GM19324 (cell line): ENCODE results near the gene ADCY2.

Source experiments
- ATAC-seq: cut with Tn5 transposase; IDR thresholded peaks from one replicate; pipeline ENCODE4 v1.9.1; 2021; ENCODE audit warnings: mild to moderate bottlenecking, moderate library complexity; ENCODE audit not compliant: unreplicated experiment, low FRiP score

The ADCY2 gene

DNA sequence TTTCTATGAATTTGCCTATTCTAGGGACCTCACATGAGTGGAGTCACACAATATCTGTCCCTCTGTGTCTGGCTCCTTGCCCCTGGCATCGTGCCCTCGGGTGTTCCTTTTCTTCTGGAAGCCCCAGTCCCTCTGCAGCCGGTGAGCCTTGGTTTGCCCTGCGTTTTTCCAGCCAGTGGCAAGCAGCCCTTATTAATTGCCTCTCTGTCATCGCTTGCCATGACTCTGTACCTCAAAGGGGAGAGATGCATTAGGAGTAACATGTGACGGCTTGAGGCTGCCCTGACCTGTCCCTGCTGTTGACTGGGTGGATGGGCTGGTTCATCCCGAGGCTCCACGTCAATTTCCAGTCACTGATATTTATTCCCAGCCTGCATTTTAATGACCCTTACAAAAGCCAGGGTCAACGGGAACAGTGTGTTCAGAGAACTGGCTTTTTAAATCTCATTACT is 367.7 kb downstream of the ADCY2 start:
- no peak for ATAC-seq

DNA sequence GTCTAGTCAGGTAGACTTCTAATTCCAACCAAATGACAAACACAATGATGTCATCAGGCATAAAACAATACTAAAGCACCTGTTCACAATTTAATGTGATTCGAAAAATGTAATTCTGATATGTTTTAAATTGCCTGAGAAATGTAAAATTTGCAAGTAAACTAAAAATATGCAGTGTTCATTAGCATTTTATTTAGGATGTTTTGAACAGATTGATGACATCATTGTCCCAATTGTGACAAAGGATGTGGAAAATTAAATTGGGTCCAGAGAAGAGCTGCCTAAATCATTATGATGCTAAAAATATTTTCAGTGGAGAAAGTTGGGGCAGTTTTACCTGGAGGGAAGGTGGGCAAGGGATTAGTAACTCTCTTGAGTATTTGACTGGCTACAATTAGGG is 368.5 kb downstream of the ADCY2 start:
- ATAC-seq = no peak

DNA sequence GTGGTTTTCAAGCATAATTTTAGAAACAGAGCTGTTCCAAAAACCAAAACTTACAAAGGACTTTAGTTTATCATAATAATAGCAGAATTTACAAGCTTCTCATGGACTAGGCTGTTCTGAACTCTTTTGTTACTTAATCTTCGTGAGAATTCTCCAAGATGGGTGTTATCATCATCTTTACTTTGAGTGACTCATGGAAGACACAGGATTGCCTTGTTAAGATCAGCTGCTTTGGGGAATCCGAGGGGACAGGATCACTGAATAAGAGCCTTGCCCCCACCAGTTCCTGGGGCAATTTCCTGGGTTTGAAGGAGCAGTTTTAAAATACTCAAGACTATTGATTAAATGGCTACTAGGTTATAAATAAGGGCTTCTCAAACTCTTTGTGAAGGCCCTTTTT is 374.5 kb downstream of the ADCY2 start:
- no peak for ATAC-seq

- no peak for ATAC-seq
Observed at GRCh38 chr5:7772141-7772540, 376.2 kb downstream of the ADCY2 start.

GRCh38 chr5:7773178-7773577 is 377.2 kb downstream of the ADCY2 start:
- ATAC-seq = no peak

DNA sequence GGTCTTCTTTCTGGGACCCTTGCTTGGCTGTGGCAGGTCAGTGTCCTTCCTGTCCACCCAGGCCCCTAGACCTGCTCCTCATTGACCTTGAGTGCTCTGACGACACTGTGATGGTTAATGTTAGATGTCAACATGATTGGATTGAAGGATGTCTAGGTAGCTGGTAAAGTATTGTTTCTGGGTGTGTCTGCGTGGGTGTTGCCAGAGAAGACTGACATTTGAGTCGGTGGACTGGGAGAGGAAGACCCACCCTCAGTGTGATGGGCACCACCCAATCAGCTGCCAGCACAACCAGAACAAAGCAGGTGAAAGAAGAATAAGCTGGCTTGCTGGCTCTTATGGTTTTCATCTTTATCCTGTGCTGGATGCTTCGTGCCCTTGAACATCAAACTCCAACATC is 380.5 kb downstream of the ADCY2 start:
- no peak for ATAC-seq

- ATAC-seq = no peak
Observed at GRCh38 chr5:7779019-7780005, 383.4 kb downstream of the ADCY2 start.

DNA sequence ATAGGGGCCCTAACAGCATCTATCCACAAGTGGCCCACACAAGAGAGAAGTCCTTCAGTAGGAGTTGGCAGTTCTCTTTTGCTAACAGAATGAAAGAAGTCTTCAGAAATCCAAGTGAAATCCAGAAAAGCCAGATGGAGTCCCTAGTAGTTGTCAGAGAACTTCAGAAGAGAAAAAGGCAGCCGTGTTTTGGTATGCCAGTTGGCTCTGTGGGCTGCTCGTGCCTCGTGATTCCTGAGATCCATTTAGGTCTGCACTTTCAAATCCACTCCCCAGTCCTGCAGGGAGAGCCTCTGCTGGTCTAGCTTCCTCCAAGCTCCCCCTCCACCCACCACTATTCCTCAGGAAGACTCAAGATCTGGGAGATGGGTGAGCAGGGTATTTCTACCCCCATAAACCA is 386.0 kb downstream of the ADCY2 start:
- no peak for ATAC-seq

DNA sequence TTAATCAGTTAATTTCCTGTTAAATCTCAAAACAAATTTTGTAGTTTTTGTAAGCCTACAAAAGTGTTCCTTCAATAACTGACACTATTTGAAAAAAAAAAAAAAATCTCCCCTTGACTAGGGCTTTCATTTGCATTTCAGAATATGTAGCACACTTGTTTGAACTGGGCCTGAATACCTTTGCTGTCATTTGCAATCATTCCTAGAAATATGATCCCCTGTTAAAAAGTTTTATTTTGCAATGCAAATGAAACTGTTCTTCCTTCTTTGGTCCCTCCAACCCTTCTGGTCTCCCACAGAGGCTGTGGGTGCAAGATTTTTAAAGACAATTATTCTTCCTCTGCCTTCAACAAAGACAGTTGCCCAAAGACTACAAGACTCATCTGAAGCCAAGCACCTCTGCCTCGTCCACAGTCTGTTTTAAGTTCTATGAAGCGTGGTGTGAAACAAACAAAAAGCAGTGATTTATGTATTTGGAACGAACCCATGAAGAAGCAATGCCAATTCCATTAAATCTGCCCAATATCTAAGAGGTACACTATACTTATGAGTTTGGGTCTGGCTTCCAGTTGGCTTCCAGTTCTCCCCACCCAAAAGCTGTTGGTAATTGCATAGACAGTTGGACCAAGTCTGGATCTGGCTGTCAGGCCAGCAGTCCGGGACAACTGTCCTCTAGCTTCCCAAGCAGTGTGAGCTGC is 388.9 kb downstream of the ADCY2 start:
- no peak for ATAC-seq

DNA sequence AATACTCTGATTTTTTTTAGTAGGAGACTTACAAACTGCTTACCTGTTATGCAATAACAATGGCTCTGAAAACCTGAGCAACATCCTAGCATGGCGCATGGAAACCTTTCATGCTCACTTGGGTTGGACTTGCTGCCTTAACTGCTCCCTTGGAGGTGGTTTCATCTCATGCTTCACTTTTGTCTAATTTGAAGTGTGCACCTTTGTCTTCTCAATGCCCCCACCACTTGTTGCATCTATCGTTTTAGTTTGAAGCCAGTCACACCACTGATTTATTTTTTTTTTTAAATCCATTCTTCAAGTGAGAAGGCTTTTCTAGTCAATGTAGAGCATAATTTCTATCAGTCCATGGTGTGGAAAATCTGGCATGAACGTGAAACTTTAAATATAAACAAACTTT is 391.8 kb downstream of the ADCY2 start:
- no peak for ATAC-seq

GRCh38 chr5:7789567-7789966 is 393.6 kb downstream of the ADCY2 start:
- ATAC-seq = no peak

DNA sequence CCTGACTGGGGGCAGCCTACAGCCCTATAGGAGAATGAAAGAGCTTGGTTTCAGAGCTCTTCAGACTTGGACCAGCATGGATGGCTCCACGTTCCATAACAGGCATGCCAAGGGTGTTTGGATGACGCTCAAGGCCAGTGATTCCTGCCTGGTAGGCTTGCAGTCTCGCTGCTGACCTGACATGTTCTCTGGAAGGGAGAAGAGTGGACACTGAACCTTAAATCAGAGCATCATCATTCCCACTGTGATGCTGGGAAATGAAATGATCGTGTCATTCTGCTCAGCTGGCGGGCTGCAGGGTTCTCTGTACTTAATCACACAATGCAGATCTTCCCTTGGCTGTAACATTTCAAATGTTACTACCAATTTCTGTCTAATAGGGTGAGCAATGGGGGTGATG is 398.0 kb downstream of the ADCY2 start:
- no peak for ATAC-seq

GRCh38 chr5:7794311-7794710 is 398.4 kb downstream of the ADCY2 start:
- ATAC-seq = no peak

DNA sequence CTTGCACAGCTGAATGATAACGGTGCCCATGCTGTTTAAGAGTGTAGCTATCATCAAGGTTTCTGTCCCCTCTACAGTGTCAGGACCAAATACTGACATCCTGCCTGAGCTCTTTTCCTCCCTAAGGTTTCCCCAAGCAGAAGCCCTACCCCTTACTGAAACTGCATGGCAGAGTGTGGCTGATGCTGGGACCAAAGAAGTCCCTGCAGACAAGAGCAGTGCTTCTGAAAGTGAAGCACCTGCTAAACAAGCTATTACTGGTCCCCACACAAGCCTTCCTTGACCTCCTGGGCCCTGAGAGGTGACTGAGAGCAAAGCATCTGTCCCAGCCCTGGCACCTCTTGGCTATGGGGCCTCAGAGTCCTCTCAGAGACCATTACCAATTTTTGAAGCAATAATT is 398.9 kb downstream of the ADCY2 start:
- no peak for ATAC-seq

- ATAC-seq = no peak
Observed at GRCh38 chr5:7795306-7795705, 399.4 kb downstream of the ADCY2 start.

GRCh38 chr5:7801891-7802614 is 406.1 kb downstream of the ADCY2 start:
- ATAC-seq = no peak

DNA sequence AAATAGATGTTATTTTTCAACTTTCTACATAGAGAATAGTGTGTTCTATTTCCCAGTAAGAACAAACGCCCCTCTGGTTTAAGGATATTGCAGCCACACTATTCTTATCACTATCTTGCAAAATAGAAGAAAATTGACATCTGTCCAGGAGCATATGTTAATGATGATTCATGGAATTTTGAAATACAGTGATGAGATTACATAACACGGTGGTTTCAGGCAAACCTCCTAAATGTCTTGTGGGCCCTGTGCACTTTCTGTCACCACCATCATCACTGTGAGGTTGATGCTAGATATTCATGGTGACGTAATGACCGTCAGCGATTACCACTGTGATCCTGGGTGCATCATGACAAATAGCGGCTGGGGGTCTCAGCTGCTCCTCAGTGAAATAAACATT is 406.9 kb downstream of the ADCY2 start:
- no peak for ATAC-seq

GRCh38 chr5:7803937-7804336 is 408.0 kb downstream of the ADCY2 start:
- no peak for ATAC-seq

DNA sequence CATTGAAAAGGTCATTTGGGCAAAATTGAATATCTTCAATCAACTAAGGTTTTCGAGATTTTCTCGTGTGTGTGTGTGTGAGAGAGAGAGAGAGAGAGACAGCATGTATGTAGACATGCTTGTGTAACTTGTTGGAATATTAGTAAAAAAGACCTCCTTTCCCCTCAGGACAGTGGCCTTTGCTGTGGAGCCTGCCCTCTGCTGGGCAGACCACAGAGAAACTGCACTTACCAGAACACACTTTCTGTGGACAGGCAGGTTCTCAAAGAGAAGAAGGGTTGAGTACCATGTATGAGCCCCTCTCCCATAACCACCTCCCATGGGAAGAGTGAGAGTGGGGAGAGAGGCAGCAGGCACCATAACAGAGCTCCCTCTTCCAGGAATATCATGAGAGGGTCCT is 409.4 kb downstream of the ADCY2 start:
- ATAC-seq = no peak

GRCh38 chr5:7808998-7809397 is 413.1 kb downstream of the ADCY2 start:
- ATAC-seq = no peak

DNA sequence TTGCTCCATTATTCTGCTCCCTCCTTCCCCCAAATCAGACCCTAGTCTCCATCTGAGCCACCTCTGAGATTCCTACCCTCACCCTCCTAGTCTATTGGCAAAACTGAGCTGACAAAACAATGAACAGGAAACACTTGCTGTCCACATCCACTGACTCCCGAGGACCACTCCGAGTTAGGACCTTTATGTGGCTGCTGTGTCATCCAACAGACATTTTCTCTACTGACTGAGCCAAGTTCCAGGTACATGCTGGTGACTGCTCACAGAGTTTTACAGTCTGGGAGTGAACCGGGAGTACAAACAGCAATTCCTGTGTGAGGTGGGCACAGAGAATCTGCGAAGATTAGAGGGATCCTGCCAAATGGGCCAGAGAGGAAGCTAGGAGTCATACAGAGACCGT is 415.8 kb downstream of the ADCY2 start:
- no peak for ATAC-seq
